ENCODE measurements around the gene MUC22. TPM values are rescaled to one million over a fixed set of nuclear protein-coding genes. Genes with fewer than 3 reads are reported as not detected.
"Not testable (repeated sequence)": the region's sequence is repeated elsewhere in the genome, so short reads cannot be mapped to it uniquely, and the experiment has no call there.

Gene MUC22
- total and polyA plus RNA-seq, 2 of the 4 experiments (the other 2 are of a cell fraction): 0.02 TPM; not detected in 1

GRCh38 chr6:31053187-31053586 lies 42.9 kb downstream of the MUC22 start:
- H2BK120ac ChIP-seq (ENCODE audit: low read depth, low read length); H3K4me3 ChIP-seq (ENCODE audit: insufficient read depth, low read depth, low read length); H3K36me3 ChIP-seq (ENCODE audit: control insufficient read depth, insufficient read depth, low read length); intact Hi-C loops (cut with micrococcal nuclease); H4K8ac ChIP-seq (ENCODE audit: low read depth in 2 of 2, low read length in 2 of 2); H3K27me3 ChIP-seq (ENCODE audit: control insufficient read depth, insufficient read depth, low read length); H2AK5ac ChIP-seq (ENCODE audit: low read depth, low read length); DNase-seq; H4K5ac ChIP-seq (ENCODE audit: low read depth, low read length); H3K14ac ChIP-seq (replicated peaks; ENCODE audit: low read depth, low read length); in situ Hi-C loops (cut with MboI; ENCODE audit: low sequenced_read_pairs); H3K9me3 ChIP-seq (ENCODE audit: control insufficient read depth, insufficient read depth, low read length); H4K91ac ChIP-seq (ENCODE audit: insufficient read depth, low read depth, low read length); H3K27ac ChIP-seq (ENCODE audit: insufficient read depth, low read length); H2AK9ac ChIP-seq (replicated peaks; ENCODE audit: low read depth, low read length, poor library complexity); H3K23ac ChIP-seq (ENCODE audit: low read depth, low read length); ATAC-seq (ENCODE audit: low read depth); H2AFZ ChIP-seq (replicated peaks; ENCODE audit: low read length, poor library complexity); POLR2A ChIA-PET (ENCODE audit: unreplicated experiment); BruUV-seq (replicated peaks); H2BK20ac ChIP-seq (ENCODE audit: low read depth, low read length); H3K4me2 ChIP-seq (ENCODE audit: low read depth, low read length); H3K79me1 ChIP-seq (ENCODE audit: low read depth in 1 of 2, low read length in 2 of 2); H3K9ac ChIP-seq (ENCODE audit: low read depth, low read length); H2BK15ac ChIP-seq (ENCODE audit: low read depth, low read length); H3K4ac ChIP-seq (ENCODE audit: low read depth, low read length); dilution Hi-C loops (cut with HindIII; ENCODE audit: low sequenced_read_pairs, unreplicated experiment); H4K20me1 ChIP-seq (ENCODE audit: insufficient read depth, low read length); H2BK5ac ChIP-seq (ENCODE audit: low read depth, low read length, poor library complexity, severe bottlenecking); H3K18ac ChIP-seq (ENCODE audit: low read depth, low read length); H3K56ac ChIP-seq (ENCODE audit: extremely low read depth, insufficient read depth, low read length): not testable (repeated sequence)
- Histone ChIP-seq H3K9me1 (ENCODE audit: insufficient read depth, low read length) (peaks cover 13% of the 10 kb centered on the region), H3K4me1 (ENCODE audit: control insufficient read depth, insufficient read depth, low read length) (peaks cover 11% of the 10 kb centered on the region)
- CTCF ChIA-PET: interaction anchor here (0.5 kb wide), 1 partner anchor 278 kb away, joined by 3 read pairs; no protein-coding TSS in a partner anchor
- no CpG with 5 or more reads among the region's 4 CpGs for WGBS, 2 experiments (ENCODE audit: extremely low coverage in 2 of 2, insufficient read length in 1 of 2)

All from IMR-90 (cell line).